H1 (cell line): ENCODE measurements around the gene WWC1. TPM values are rescaled to one million over a fixed set of nuclear protein-coding genes. Genes with fewer than 3 reads are reported as not detected.
"Not testable (repeated sequence)": the region's sequence is repeated elsewhere in the genome, so short reads cannot be mapped to it uniquely, and the experiment has no call there.

Experiments
- CTCF ChIA-PET: fragments of 300-600 bp; sonication (Branson Sonifier 250); formaldehyde crosslinking; loops from one replicate; lab custom pipeline; 2021; ENCODE audit not compliant: partially characterized antibody; lab: Charles Lee
- POLR2A ChIA-PET: fragments of 300-600 bp; sonication (Branson Sonifier 250); formaldehyde crosslinking; loops from one replicate; lab custom pipeline; 2021; ENCODE audit warnings: inconsistent platforms; ENCODE audit not compliant: partially characterized antibody; lab: Charles Lee
- DNase-seq, 2 experiments: peaks; one replicate each; pipeline versions ENCODE4 v3.0.0 to v3.0.0-alpha.2; 2010 to 2022; ENCODE audit warnings: low spot score in 2 of 2, low read depth in 1 of 2, mixed read lengths in 1 of 2
- FAIRE-seq: peaks from 2 replicates; lab custom pipeline; 2011; peaks lifted over from hg19 to GRCh38; lab: Jason Lieb, UNC
- H2AFZ ChIP-seq: 2 replicates; pipeline ENCODE4 v1.8.1; 2012; ENCODE audit warnings: low read length, inconsistent platforms
- H2AK5ac ChIP-seq: 2 replicates; pipeline ENCODE4 v1.6.1; 2013; ENCODE audit warnings: low read depth, low read length
- H2BK120ac ChIP-seq: replicated peaks from 2 replicates; pipeline ENCODE3; 2013; ENCODE audit warnings: low read depth, low read length, inconsistent platforms
- H2BK12ac ChIP-seq: 2 replicates; pipeline ENCODE4 v1.6.1; 2013; ENCODE audit warnings: low read depth, low read length
- H2BK15ac ChIP-seq: 2 replicates; pipeline ENCODE4 v1.6.1; 2013; ENCODE audit warnings: low read length
- H2BK20ac ChIP-seq: 2 replicates; pipeline ENCODE4 v1.6.1; 2013; ENCODE audit warnings: low read length
- H2BK5ac ChIP-seq: 2 replicates; pipeline ENCODE4 v1.6.1; 2013; ENCODE audit warnings: low read depth, low read length
- H3K14ac ChIP-seq: 2 replicates; pipeline ENCODE4 v1.6.1; 2013; ENCODE audit warnings: inconsistent platforms; ENCODE audit not compliant: insufficient read length
- H3K18ac ChIP-seq: 2 replicates; pipeline ENCODE4 v1.6.1; 2013; ENCODE audit warnings: low read length; ENCODE audit errors: extremely low read depth
- H3K23ac ChIP-seq: 2 replicates; pipeline ENCODE4 v1.6.1; 2013; ENCODE audit warnings: inconsistent platforms; ENCODE audit not compliant: insufficient read length
- H3K23me2 ChIP-seq: 2 replicates; pipeline ENCODE4 v1.6.1; 2013; ENCODE audit warnings: low read depth, low read length
- H3K27ac ChIP-seq: 2 replicates; pipeline ENCODE4 v1.6.1; 2011; ENCODE audit warnings: low read depth, low read length, inconsistent platforms
- H3K27me3 ChIP-seq, 4 experiments: replicated peaks in 1 of 4; 1 replicate in 1 of 4; 2 replicates in 3 of 4; pipeline versions ENCODE4 v1.6.1 to v1.8.1; 2011 to 2013; ENCODE audit warnings: low read length in 3 of 4, mild to moderate bottlenecking in 3 of 4, inconsistent platforms in 2 of 4, mixed read lengths in 2 of 4, moderate library complexity in 1 of 4; ENCODE audit not compliant: control insufficient read depth in 3 of 4, insufficient read depth in 3 of 4; ENCODE audit errors: extremely low read depth in 1 of 4
- H3K36me3 ChIP-seq, 4 experiments: 2 replicates each; pipeline versions ENCODE4 v1.6.1 to v1.8.1; 2011 to 2013; ENCODE audit warnings: mild to moderate bottlenecking in 4 of 4, low read length in 3 of 4, moderate library complexity in 2 of 4, control low read depth in 1 of 4, inconsistent platforms in 1 of 4; ENCODE audit not compliant: insufficient read depth in 4 of 4, control insufficient read depth in 2 of 4
- H3K4ac ChIP-seq: replicated peaks from 2 replicates; pipeline ENCODE3; 2013; ENCODE audit warnings: low read length, low read depth, mixed read lengths, inconsistent platforms; ENCODE audit not compliant: insufficient read length
- H3K4me1 ChIP-seq, 4 experiments: replicated peaks in 1 of 4; 1 replicate in 1 of 4; 2 replicates in 3 of 4; pipeline versions ENCODE4 v1.6.1 to v1.8.1; 2011 to 2013; ENCODE audit warnings: low read length in 3 of 4, inconsistent platforms in 2 of 4, mixed read lengths in 1 of 4; ENCODE audit not compliant: insufficient read depth in 4 of 4, control insufficient read depth in 3 of 4
- H3K4me2 ChIP-seq, 2 experiments: 2 replicates each; pipeline versions ENCODE4 v1.6.1 to v1.8.1; 2011 to 2013; ENCODE audit warnings: low read depth in 2 of 2, low read length in 2 of 2, control low read depth in 1 of 2, inconsistent platforms in 1 of 2, mild to moderate bottlenecking in 1 of 2; ENCODE audit not compliant: insufficient read depth in 1 of 2
- H3K4me3 ChIP-seq, 4 experiments: fragments of 200-600, 300-600 bp in 1 of 4; sonication (generic), shearing (Covaris generic), sonication (Bioruptor Twin) in 1 of 4; 2 replicates each; pipeline versions ENCODE4 v1.5.1 to v1.8.1; 2011 to 2016; ENCODE audit warnings: low read length in 4 of 4, low read depth in 3 of 4, control low read depth in 2 of 4, inconsistent platforms in 2 of 4, mild to moderate bottlenecking in 2 of 4, mixed read lengths in 1 of 4, moderate library complexity in 1 of 4; ENCODE audit not compliant: insufficient read depth in 2 of 4; ENCODE audit errors: extremely low read depth in 1 of 4
- H3K56ac ChIP-seq: replicated peaks from 2 replicates; pipeline ENCODE3; 2013; ENCODE audit warnings: low read depth, mild to moderate bottlenecking, mixed read lengths, low read length, inconsistent platforms; ENCODE audit not compliant: insufficient read length
- H3K79me1 ChIP-seq: 2 replicates; pipeline ENCODE4 v1.6.1; 2013; ENCODE audit warnings: low read depth, low read length, control low read depth
- H3K79me2 ChIP-seq, 2 experiments: 2 replicates each; pipeline versions ENCODE4 v1.6.1 to v1.8.1; 2012 to 2013; ENCODE audit warnings: low read length in 2 of 2, mild to moderate bottlenecking in 2 of 2, inconsistent platforms in 1 of 2; ENCODE audit not compliant: insufficient read depth in 2 of 2, control insufficient read depth in 1 of 2
- H3K9ac ChIP-seq, 4 experiments: replicated peaks in 1 of 4; 1 replicate in 1 of 4; 2 replicates in 3 of 4; pipeline versions ENCODE4 v1.6.1 to v1.8.1; 2011 to 2013; ENCODE audit warnings: low read depth in 3 of 4, low read length in 3 of 4, control low read depth in 2 of 4, mild to moderate bottlenecking in 2 of 4, moderate library complexity in 2 of 4, inconsistent platforms in 1 of 4; ENCODE audit errors: extremely low read depth in 1 of 4
- H3K9me3 ChIP-seq, 2 experiments: 2 replicates each; pipeline versions ENCODE4 v1.6.1 to v1.8.1; 2012 to 2013; ENCODE audit warnings: mild to moderate bottlenecking in 2 of 2, moderate library complexity in 2 of 2, control low read depth in 1 of 2, inconsistent platforms in 1 of 2, low read depth in 1 of 2, low read length in 1 of 2, mixed read lengths in 1 of 2; ENCODE audit not compliant: insufficient read depth in 2 of 2
- H4K20me1 ChIP-seq, 2 experiments: replicated peaks in 1 of 2; 2 replicates each; pipeline versions ENCODE3 to v1.8.1; 2011 to 2013; ENCODE audit warnings: inconsistent platforms in 2 of 2, low read length in 2 of 2, mild to moderate bottlenecking in 1 of 2; ENCODE audit not compliant: insufficient read depth in 2 of 2, control insufficient read depth in 1 of 2
- H4K5ac ChIP-seq: 2 replicates; pipeline ENCODE4 v1.6.1; 2013; ENCODE audit warnings: low read length, low read depth, mixed read lengths, inconsistent platforms; ENCODE audit not compliant: insufficient read length
- H4K8ac ChIP-seq: 2 replicates; pipeline ENCODE4 v1.8.0; 2013; ENCODE audit warnings: mild to moderate bottlenecking, moderate library complexity, low read length, inconsistent platforms; ENCODE audit not compliant: insufficient read depth; ENCODE audit errors: extremely low read depth
- H4K91ac ChIP-seq: replicated peaks from 2 replicates; pipeline ENCODE3; 2013; ENCODE audit warnings: low read length, mixed read lengths, inconsistent platforms; ENCODE audit not compliant: insufficient read length
- WGBS, 2 experiments: shearing (Covaris generic) in 1 of 2; methylation state at CpG; one replicate each; pipeline versions ENCODE4 v1.1.6 to v1.1.7; 2013 to 2015; ENCODE audit warnings: low lambda C conversion rate in 2 of 2, mixed read lengths in 2 of 2, inconsistent platforms in 1 of 2, low coverage in 1 of 2, missing lambda C conversion rate in 1 of 2; ENCODE audit not compliant: insufficient replicate concordance in 2 of 2, insufficient coverage in 1 of 2, insufficient read length in 1 of 2; ENCODE audit errors: extremely low coverage in 1 of 2, missing lambda C conversion rate in 1 of 2; 5-methylcytosine and 5-hydroxymethylcytosine counted together
- polyA plus RNA-seq, 7 experiments: library from polyadenylated mRNA; depleted of rRNA in 3 of 7; stranded (reverse) in 5 of 7; unstranded in 2 of 7; fragments of >200 nt in 5 of 7; fragments of 200-250 nt in 2 of 7; gene quantifications; 1 replicate in 5 of 7; 2 replicates in 1 of 7; 4 replicates in 1 of 7; pipeline versions ENCODE4 v1.2.1 to v1.2.3, GENCODE V29; 2011 to 2013; ENCODE audit warnings: missing spikeins in 2 of 7, mixed read lengths in 2 of 7
- total RNA-seq: library from RNA; stranded (reverse); fragmentation: NEBNext Ultra II Directional; extraction: Animal tissue kit (Norgen Biotek cat#: 25700); gene quantifications from 2 replicates; pipeline ENCODE4 v1.2.1, GENCODE V29; 2021

The WWC1 gene
- total and polyA plus RNA-seq, 2 of the 8 experiments (the other 6 are each of a cell fraction or from before 2014, with no cell fraction given), result 16.4 to 41.1 TPM

- H2BK20ac ChIP-seq, H3K79me1 ChIP-seq, H4K8ac ChIP-seq, H2BK15ac ChIP-seq, H2AK5ac ChIP-seq, H3K23ac ChIP-seq, H3K9ac ChIP-seq, H3K23me2 ChIP-seq, H4K20me1 ChIP-seq, H3K4me1 ChIP-seq, H3K4ac ChIP-seq, H3K4me2 ChIP-seq, FAIRE-seq, H3K56ac ChIP-seq, H2BK120ac ChIP-seq, H2AFZ ChIP-seq, H2BK12ac ChIP-seq, H3K27ac ChIP-seq, H2BK5ac ChIP-seq, H3K79me2 ChIP-seq, H3K9me3 ChIP-seq, H3K18ac ChIP-seq, H3K27me3 ChIP-seq, H4K5ac ChIP-seq, H4K91ac ChIP-seq, H3K4me3 ChIP-seq, H3K14ac ChIP-seq, DNase-seq: not testable (repeated sequence)
- POLR2A ChIA-PET, result interaction anchor here (0.6 kb wide), 1 partner anchor 200 kb away, joined by 3 read pairs; no protein-coding TSS in a partner anchor
- H3K36me3 ChIP-seq, result peaks cover 0 to 38% (median 21%) of the 10 kb centered on the region in 4 experiments
- 88 to 100% methylated on average over 1 to 4 of the region's 4 CpGs for WGBS, 2 experiments
- CTCF ChIA-PET, result interaction anchor here (1.7 kb wide), 1 partner anchor 14 kb away, joined by 7 read pairs; no protein-coding TSS in a partner anchor
Measured at GRCh38 chr5:168435340-168435739, 143.9 kb downstream of the WWC1 start.
